NK-92 treated with Interleukin-12 subunit alpha and Interleukin-12 subunit beta, amount 100 ng/mL, for 24 hours (cell line): ENCODE data around the gene RUNDC3A.
A peak's percentile ranks its signal among the peaks of the same experiment; 100 is the strongest.
"Not testable (repeated sequence)": the region's sequence is repeated elsewhere in the genome, so short reads cannot be mapped to it uniquely, and the experiment has no call there.

ENCODE experiments used
- DNase-seq: peaks from one replicate; lab custom pipeline; 2025; lab: John Stamatoyannopoulos, UW

Gene RUNDC3A

GRCh38 chr17:44318077-44318892, 9.9 kb downstream of the RUNDC3A start:
- DNase-seq, result no peak

DNA sequence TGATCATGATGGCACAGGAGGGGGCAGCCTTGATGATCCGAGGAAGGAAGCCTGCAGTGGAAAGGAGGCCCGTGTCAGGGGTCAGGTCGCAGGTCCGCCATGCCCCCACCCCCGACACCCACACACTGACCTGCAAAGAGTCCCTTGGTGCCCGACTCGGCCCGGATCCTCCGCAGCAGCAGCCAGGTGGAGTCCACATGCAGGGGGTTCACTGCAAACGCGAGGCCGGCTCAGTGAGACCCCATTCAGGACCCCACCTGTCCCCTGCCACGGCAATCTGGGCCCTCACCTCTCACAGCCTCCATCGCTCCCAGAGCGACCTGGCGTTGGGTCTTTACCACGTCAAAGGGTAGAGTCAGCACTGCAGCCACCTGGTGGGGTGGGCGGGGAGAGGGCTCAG, 11.7 kb downstream of the RUNDC3A start:
- no peak for DNase-seq

DNA sequence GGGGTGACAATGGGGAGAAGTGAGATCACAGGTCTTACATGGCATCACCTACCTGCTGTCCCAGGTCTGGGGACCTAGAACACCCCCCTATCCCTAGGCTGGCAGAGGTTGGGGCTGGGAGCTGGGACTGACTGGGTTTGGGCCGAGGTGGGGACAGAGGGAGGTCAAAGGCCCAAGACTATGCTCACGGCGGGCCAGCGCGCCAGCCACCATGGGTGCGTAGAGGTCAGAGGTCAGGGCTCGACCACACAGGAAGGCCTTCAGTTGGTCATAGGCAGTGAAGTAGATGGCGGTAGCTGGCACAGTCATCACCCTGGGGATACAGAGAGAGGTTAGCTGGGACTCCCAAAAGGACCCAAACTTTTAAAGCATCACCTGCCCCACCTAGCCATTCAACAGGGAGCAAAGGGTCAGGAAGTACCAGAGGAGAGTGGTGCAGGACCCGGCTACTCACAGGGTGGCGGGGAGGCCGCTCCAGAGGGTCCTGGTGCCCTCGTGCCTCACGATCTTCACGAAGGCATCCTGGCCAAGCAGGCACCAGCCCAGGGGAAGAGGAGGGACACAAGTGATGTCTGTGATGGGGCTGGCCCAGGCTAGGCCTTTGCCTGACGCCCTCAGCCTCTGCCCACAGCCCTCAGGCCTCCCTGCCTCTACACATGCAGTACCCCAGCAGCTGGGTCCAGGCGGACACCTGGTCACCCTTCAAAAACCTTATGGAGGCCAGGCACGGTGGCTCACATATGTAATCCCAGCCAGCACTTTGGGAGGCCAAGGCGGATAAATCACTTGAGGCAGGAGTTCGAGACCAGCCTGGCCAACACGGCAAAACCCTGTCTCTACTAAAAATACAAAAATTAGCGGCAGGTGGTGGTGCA, 13.1 kb downstream of the RUNDC3A start:
- no peak for DNase-seq

GRCh38 chr17:44322236-44322895, 14.0 kb downstream of the RUNDC3A start:
- no peak for DNase-seq

DNA sequence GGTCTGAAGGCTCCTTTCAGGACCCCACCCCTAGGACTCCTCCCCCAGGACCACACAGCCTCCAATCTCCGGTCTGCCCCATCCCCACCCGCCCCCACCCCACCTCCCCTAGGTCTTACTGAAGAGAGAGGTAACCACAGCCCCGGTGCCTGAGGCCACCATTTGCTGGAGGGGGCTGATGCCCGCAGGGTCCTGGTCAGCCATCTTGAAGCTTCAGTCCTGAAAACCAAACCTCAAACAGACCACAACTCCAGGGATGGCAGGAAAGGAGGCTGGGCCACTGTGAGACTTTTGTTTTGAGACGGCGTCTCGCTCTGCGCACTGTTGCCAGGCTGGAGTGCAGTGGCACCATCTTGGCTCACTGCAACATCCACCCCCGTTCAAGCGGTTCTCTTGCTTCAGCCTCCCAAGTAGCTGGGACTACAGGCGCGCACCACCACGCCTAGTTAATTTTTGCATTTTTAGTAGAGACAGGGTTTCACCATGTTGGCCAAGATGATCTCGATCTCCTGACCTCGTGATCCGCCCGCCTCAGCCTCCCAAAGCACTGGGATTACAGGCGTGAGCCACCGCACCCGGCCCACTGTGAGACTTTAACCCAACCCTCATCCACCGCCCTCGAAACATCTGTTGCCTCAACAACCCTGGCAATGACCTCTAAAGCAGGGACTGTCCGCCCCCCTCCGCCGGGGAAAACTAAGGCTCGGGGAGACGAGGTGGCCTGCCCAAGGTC, 15.1 kb downstream of the RUNDC3A start:
- no peak for DNase-seq

DNA sequence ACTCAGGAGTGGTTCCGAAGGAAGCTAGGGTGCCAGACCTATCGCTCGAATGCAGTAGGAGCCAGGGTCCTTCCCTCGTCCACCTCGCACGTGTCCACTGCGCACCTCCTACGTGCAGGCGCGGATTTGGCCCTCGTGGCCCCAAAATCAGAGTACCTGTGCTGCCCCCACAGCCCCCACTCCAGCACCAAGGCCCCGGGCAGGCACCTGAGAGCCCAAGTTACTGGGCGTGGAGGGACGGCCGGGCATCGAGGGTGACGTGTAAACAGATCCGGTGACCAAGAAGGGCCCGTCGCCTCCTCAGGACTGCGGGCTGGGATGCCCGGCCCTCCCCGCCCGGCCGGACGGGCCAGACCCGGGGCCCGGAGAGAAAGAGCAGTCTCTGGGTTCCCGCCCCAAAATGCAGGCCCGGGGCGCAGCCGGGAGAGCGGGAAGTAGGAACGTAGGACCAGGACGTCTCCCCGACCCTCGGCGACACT, 15.7 kb downstream of the RUNDC3A start:
- no peak for DNase-seq

DNA sequence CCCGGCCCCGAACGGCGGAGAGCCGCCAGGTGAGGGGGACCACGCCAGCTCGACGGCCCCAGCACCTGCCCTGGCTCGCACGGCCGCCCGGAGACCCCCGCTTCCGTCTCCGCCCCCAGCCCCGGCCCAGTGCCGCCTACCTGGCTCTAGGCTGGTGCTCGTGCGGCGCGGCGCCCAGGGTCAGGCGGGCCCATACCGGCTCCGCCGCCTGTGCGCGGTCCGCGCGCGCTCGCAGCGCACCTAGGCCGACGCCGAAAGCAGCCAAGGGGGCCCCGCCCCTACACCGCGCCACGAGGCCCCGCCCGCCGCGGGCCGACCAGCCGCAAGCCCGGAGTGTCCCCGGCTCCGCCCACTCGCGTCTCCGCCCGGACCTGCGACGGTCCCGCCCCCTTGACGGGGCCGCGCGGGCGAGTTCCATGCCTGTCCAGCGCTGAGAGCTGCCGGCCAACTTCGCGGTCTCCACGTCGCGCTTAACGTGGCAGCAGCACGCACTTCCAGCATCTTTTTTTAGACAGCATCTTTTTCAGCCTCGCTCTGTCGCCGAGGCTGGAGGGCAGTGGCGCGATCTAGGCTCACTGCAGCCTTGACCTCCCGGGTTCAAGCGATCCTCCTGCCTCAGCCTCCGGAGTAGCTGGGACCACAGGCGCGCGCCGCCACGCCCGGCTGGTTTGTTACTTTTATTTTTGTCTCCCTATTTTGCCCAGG, 16.3 kb downstream of the RUNDC3A start, which contains the start of gene SLC25A39:
Gene SLC25A39, minus strand, starts transcription at position 253 of the 705 bp plus-strand sequence. CDS start 1,261 bp downstream, outside the sequence.
- DNase-seq, result peak; percentile 88

DNA sequence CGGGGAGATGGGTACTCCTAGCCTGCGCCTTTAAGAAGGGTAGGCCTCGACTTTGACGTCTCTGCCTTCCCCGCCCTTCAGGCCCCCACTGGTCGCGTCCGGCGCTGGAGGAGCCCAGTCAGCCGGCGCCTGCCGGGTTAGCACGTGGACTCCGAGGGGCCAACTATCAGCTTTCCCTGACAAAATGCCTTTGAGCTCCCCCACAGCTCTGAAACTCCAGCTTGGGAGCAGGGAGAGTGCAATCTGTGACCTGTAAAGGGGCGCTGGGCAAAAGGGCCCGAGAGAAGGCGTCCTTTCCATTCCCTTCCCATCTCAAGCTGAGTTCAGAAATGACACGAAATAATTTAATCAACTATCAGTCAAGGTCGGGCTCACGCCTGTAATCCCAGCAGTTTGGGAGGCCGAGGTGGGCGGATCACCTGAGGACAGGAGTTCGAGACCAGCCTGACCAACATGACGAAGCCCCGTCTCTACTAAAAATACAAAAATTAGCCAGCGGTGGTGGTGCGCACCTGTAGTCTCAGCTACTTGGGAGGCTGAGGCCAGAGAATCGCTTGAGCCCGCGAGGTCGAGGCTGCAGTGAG, 18.6 kb downstream of the RUNDC3A start:
- peak; percentile 96 for DNase-seq

DNA sequence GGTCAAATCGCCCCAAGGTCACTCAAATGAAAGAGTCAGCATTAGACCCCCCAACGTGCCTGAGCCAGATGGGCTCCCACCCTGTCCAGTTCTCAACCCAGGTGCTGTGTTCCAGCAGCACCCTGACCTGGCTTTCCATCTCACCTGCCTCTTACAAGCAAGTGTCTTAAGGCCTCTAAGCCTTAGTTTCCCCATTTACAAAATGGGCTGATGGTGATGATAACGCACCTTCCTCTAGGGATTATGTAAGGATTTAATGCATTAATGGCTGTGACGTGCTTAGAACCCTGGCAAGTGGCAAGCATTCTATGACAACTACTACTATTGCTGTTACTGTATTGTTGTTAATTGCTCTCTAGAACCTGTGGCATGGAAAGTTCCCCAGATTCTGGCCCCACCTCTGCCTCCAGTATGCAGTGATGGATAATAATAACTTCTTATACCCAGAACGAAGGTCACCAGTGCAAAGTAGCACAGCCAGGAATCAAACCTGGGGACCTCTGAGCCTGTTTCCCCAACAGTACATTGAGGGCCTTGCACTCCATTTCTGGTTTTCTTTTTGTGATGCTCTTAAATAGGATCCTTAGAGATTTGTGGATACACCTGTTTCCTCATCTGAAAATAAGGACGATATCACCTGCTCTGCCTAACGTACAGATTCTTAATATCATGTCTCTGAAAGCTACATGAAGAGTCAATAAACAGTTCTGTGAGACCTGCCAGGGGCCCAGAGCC, 19.5 kb downstream of the RUNDC3A start:
- DNase-seq, result no peak

GRCh38 chr17:44329516-44329915, 21.1 kb downstream of the RUNDC3A start:
- DNase-seq, result not testable (repeated sequence)

- DNase-seq, result not testable (repeated sequence)
These were observed 21.9 kb downstream of the RUNDC3A start for GRCh38 chr17:44330263-44330662.

DNA sequence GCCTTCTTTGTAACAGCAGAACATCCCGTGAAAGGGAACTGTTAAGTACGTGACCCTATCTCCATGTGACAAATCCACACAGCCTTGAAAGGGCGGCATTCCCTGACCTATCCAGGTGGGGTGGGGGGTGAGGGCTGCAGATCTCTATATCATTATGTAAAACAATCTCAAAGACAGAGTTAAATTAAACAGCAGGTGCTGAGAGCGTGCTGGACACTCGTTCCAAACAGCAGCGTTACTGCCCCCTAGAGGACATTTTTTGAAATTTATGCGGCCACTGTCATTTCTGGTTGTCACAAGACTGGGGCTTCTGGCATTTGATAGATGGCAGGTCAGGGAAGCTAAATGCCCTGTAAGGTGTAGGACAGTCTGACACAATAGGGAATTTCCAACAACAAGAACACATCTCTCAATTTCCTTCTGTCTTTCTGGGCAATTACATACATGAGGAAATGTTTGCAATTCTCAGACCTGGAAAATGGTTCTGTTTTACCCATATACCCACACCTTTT, 22.9 kb downstream of the RUNDC3A start:
- DNase-seq, result peak; percentile 43

- DNase-seq, result no peak
These were observed 25.0 kb downstream of the RUNDC3A start for GRCh38 chr17:44333371-44333770.

DNA sequence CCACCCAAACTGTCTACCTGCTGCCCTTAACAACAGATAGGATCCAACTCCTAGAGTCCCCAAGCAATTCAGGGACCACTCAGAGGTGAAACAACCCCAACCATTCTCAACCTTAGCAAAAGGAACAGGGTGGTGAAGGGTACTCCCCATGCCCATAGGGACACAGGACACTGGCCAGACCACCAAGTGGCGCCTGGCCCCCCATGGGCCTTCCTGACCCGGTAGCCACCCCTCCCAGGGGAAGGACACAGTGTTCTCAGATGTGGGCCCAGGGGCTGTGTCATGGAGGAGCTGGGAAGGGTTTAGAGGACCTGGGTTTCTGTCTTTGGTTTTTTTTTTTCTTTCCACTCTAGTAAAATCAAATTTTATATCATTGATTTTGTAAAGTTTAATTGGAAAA, 25.9 kb downstream of the RUNDC3A start:
- no peak for DNase-seq

- no peak for DNase-seq
These were observed 26.3 kb downstream of the RUNDC3A start for GRCh38 chr17:44334727-44335126.

DNA sequence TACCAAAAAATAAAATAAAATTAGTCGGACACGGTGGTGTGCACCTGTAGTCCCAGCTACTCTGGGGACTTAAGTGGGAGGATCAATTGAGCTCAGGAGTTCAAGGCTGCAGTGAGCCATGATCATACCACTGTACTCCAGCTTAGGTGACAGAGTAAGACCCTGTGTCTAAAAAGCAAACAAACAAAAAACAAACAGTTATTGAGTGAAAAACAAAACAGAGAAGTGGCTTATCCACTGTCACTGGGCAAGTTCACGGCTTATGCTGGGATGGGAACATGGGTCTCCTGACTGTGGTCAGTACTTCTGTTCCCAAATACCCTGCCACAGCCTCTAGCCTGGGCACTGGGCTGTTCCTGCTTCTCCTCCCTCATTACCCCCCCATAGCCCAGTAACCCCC, 27.2 kb downstream of the RUNDC3A start:
- no peak for DNase-seq

- DNase-seq, result no peak
These were observed 27.6 kb downstream of the RUNDC3A start for GRCh38 chr17:44335968-44336367.

- DNase-seq, result peak; percentile 26
These were observed 30.3 kb downstream of the RUNDC3A start for GRCh38 chr17:44338702-44339101.

- not testable (repeated sequence) for DNase-seq
These were observed 32.2 kb downstream of the RUNDC3A start for GRCh38 chr17:44340553-44340952.
